ENCODE data around the gene CFHR3.
"Not testable (repeated sequence)": the region's sequence is repeated elsewhere in the genome, so short reads cannot be mapped to it uniquely, and the experiment has no call there.

The CFHR3 gene

DNA sequence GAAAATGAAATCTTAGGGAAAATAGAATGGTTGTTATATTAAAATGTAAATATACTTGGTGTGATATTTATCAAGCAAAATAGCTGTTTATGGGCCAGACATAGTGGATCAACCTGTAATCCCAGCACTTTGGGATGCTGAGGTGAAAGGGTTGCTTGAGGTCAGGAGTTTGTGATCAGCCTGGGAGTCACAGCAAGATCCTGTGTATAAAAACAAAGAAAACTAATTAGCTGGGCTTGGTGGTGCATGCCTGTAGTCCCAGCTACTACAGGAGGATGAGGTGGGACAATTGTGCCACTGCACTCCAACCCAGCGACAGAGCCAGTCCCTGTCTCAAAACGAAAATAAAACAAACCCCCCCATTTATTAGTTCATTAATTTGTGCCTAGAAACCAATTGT is 23.3 kb downstream of the CFHR3 start:
- H3K27ac Mint-ChIP-seq, result no peak overlapping the region
- H3K27me3 Mint-ChIP-seq, result no peaks in the 10 kb centered on the region
- H3K9me3 Mint-ChIP-seq, result peaks cover 3% of the 10 kb centered on the region
- DNase-seq, result no peak
- no peaks in the 10 kb centered on the region for H3K4me1 Mint-ChIP-seq (ENCODE audit: low read depth)
- H3K36me3 Mint-ChIP-seq (ENCODE audit: low read depth), result no peaks in the 10 kb centered on the region
- H3K4me3 Mint-ChIP-seq, result no peak overlapping the region

DNA sequence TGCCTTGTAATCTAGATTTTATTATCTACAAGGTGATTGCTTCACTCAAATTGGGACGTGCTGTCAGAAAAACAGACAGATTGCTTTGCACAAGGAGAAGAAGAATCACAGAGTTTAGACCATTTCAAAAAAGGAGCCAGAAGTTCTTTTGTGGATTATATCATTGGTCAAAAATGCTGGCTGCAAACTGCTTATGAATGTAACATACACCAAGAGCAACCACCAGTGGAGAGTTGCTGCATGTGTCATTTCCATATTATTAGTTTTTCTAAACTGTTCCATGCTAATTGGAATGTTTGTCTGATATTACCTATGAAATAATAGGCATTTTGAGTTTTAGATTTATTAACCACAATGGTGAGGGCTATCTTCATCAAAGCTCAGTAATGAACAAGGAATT is 27.3 kb downstream of the CFHR3 start:
- DNase-seq; H3K36me3 Mint-ChIP-seq (ENCODE audit: low read depth); H3K27me3 Mint-ChIP-seq; H3K27ac Mint-ChIP-seq; H3K4me1 Mint-ChIP-seq (ENCODE audit: low read depth); H3K4me3 Mint-ChIP-seq; H3K9me3 Mint-ChIP-seq: not testable (repeated sequence)

DNA sequence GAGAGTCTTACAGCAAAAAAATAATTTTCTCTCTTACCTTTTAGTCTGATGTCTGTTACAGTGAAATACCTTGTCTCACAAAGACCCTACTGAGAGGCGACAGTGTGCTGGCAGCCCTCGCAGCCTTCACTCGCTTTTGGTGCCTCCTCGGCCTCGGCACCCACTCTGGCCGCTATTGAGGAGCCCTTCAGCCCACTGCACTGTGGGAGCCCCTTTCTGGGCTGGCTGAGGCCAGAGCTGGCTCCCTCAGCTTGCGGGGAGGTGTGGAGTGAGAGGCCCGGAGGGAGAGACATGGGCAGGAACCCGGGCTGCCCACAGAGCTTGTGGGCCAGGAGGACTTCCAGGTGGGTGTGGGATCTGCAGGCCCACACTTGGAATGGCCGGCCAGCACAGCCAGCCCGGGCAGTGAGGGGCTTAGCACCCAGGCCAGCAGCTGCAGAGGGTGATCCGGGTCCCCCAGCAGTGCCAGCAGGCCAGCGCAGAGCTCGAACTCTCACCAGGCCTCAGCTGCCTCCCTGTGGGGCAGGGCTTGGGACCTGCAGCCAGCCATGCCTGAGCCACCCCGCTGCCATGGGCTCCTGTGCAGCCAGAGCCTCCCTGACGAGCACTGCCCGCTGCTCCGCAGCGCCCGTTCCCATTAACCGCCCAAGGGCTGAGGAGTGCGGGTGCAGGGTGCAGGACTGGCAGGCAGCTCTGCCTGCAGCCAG is 34.0 kb downstream of the CFHR3 start:
- no peak overlapping the region for H3K27ac Mint-ChIP-seq
- H3K4me3 Mint-ChIP-seq, result no peak overlapping the region
- H3K27me3 Mint-ChIP-seq, result no peaks in the 10 kb centered on the region
- H3K36me3 Mint-ChIP-seq (ENCODE audit: low read depth), result no peaks in the 10 kb centered on the region
- H3K9me3 Mint-ChIP-seq, result no peaks in the 10 kb centered on the region
- no peak for DNase-seq
- H3K4me1 Mint-ChIP-seq (ENCODE audit: low read depth), result no peaks in the 10 kb centered on the region

DNA sequence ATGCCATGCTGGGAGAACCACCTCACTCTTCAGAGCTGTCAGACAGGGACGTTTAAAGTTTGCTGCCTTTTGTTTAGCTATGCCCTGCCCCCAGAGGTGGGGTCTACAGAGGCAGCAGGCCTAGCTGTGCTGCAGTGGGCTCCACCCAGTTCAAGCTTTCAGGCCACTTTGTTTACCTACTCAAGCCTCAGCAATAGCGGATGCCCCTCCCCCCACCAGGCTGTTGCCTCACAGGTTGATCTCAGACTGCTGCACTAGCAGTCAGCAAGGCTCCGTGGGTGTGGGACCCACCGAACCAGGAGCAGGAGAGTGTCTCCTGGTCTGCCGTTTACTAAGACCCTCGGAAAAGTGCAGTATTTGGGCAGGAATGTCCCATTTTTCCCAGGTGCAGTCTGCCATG is 42.8 kb downstream of the CFHR3 start:
- H3K27ac Mint-ChIP-seq; H3K4me3 Mint-ChIP-seq; DNase-seq; H3K36me3 Mint-ChIP-seq (ENCODE audit: low read depth); H3K9me3 Mint-ChIP-seq; H3K4me1 Mint-ChIP-seq (ENCODE audit: low read depth); H3K27me3 Mint-ChIP-seq: not testable (repeated sequence)

DNA sequence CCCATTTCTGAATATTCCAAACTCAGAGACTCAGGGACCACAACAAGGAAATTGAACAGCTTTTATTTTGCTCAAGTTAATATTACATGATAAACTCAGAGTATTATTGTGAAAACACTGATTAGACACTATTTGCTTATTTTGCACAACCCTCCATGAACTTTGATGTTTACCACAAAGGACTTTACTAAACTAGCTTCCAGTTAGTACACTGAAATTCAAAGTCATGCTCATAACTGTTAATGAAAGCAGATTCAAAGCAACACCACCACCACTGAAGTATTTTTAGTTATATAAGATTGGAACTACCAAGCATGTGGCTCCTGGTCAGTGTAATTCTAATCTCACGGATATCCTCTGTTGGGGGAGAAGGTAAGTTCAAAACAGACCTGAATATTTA is 44.9 kb downstream of the CFHR3 start, which contains the start of gene CFHR1:
TSS of gene CFHR1 (plus strand) at position 201 of the 400 bp plus-strand sequence. CDS start at position 315, 114 bp downstream.
- not testable (repeated sequence) for DNase-seq; H3K27ac Mint-ChIP-seq; H3K27me3 Mint-ChIP-seq; H3K4me3 Mint-ChIP-seq; H3K36me3 Mint-ChIP-seq (ENCODE audit: low read depth); H3K4me1 Mint-ChIP-seq (ENCODE audit: low read depth); H3K9me3 Mint-ChIP-seq

DNA sequence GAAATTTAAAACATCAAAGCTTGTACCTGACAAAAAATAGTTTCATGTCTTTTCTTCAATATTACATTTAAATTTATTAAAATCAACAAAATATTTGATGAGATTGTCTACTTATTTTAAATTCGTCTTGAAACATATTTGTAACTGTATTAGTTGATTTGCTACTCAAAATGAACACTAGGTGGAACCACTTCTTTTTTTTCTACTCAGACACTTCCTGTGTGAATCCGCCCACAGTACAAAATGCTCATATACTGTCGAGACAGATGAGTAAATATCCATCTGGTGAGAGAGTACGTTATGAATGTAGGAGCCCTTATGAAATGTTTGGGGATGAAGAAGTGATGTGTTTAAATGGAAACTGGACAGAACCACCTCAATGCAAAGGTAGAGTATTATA is 53.2 kb downstream of the CFHR3 start:
- not testable (repeated sequence) for H3K27me3 Mint-ChIP-seq; H3K36me3 Mint-ChIP-seq (ENCODE audit: low read depth); DNase-seq; H3K4me3 Mint-ChIP-seq; H3K27ac Mint-ChIP-seq; H3K9me3 Mint-ChIP-seq; H3K4me1 Mint-ChIP-seq (ENCODE audit: low read depth)

Measured in activated T-cell treated with anti-CD3 and anti-CD28 coated beads, Interleukin-2, amount 50 U/mL, for 24 hours (primary cell).